Measurements from ENCODE around the gene RAPGEF3. TPM values are rescaled to one million over a fixed set of nuclear protein-coding genes. Genes with fewer than 3 reads are reported as not detected.

Gene RAPGEF3
- total and polyA plus RNA-seq, 4 donors = 8.3 to 40.4 (median 18.9) TPM

GRCh38 chr12:47769234-47770085 lies 10.8 kb upstream of the RAPGEF3 start:
- Histone ChIP-seq H3K9me3 (ENCODE audit: control insufficient read depth in 4 of 4, insufficient read depth in 3 of 4, low read length in 3 of 4) (no peaks in the 10 kb centered on the region), H3K36me3 (ENCODE audit: control insufficient read depth in 4 of 4, insufficient read depth in 4 of 4, low read length in 4 of 4) (no peaks in the 10 kb centered on the region), H3K9ac (ENCODE audit: insufficient read depth in 1 of 2, low read length in 2 of 2) (no peak overlapping the region), H3K4me1 (ENCODE audit: control insufficient read depth in 5 of 5, insufficient read depth in 5 of 5, low read length in 5 of 5) (peaks cover 0 to 7% (median 0%) of the 10 kb centered on the region in 5 donors), H3K27me3 (ENCODE audit: control insufficient read depth in 3 of 3, insufficient read depth in 3 of 3, low read length in 2 of 3) (peaks cover 0 to 6% (median 0%) of the 10 kb centered on the region in 3 donors), H3K4me3 (no peak overlapping the region), H3K27ac (ENCODE audit: low read depth in 1 of 2, low read length in 1 of 2) (peak overlapping the region in 1 of 2 donors; percentile 64)
- TF ChIP-seq CTCF (IDR thresholded peaks at IDR 0.05; ENCODE audit: control extremely low read depth, extremely low read depth) = no peak
- WGBS, 2 donors = 81 to 82% methylated on average over 4 of the region's 4 CpGs
- no peak for DNase-seq
- ATAC-seq (ENCODE audit: insufficient read depth, low FRiP score) = no peak

- no peak overlapping the region for H3K4me3 ChIP-seq
- peaks cover 0 to 6% (median 0%) of the 10 kb centered on the region in 3 donors for H3K27me3 ChIP-seq (ENCODE audit: control insufficient read depth in 3 of 3, insufficient read depth in 3 of 3, low read length in 2 of 3)
- DNase-seq (no peak), ATAC-seq (ENCODE audit: insufficient read depth, low FRiP score) (no peak)
- TF ChIP-seq CTCF (IDR thresholded peaks at IDR 0.05; ENCODE audit: control extremely low read depth, extremely low read depth) = no peak
- WGBS, 2 donors = 73 to 85% methylated on average over 2 of the region's 2 CpGs
- H3K4me1 ChIP-seq (ENCODE audit: control insufficient read depth in 5 of 5, insufficient read depth in 5 of 5, low read length in 5 of 5) = peaks cover 0 to 5% (median 0%) of the 10 kb centered on the region in 5 donors
- H3K9ac ChIP-seq (ENCODE audit: insufficient read depth in 1 of 2, low read length in 2 of 2) = no peak overlapping the region
- H3K27ac ChIP-seq (ENCODE audit: low read depth in 1 of 2, low read length in 1 of 2) = no peak overlapping the region
- no peaks in the 10 kb centered on the region for H3K36me3 ChIP-seq (ENCODE audit: control insufficient read depth in 4 of 4, insufficient read depth in 4 of 4, low read length in 4 of 4)
- no peaks in the 10 kb centered on the region for H3K9me3 ChIP-seq (ENCODE audit: control insufficient read depth in 4 of 4, insufficient read depth in 3 of 4, low read length in 3 of 4)
These were observed 9.7 kb upstream of the RAPGEF3 start for GRCh38 chr12:47768323-47768811.

- Histone ChIP-seq H3K36me3 (ENCODE audit: control insufficient read depth in 4 of 4, insufficient read depth in 4 of 4, low read length in 4 of 4) (no peaks in the 10 kb centered on the region), H3K4me3 (no peak overlapping the region), H3K4me1 (ENCODE audit: control insufficient read depth in 5 of 5, insufficient read depth in 5 of 5, low read length in 5 of 5) (peaks cover 0 to 5% (median 0%) of the 10 kb centered on the region in 5 donors), H3K27me3 (ENCODE audit: control insufficient read depth in 3 of 3, insufficient read depth in 3 of 3, low read length in 2 of 3) (peaks cover 0 to 2% (median 0%) of the 10 kb centered on the region in 3 donors), H3K9ac (ENCODE audit: insufficient read depth in 1 of 2, low read length in 2 of 2) (no peak overlapping the region), H3K27ac (ENCODE audit: low read depth in 1 of 2, low read length in 1 of 2) (no peak overlapping the region), H3K9me3 (ENCODE audit: control insufficient read depth in 4 of 4, insufficient read depth in 3 of 4, low read length in 3 of 4) (no peaks in the 10 kb centered on the region)
- peak; percentile 67 for TF ChIP-seq CTCF (IDR thresholded peaks at IDR 0.05; ENCODE audit: control extremely low read depth, extremely low read depth)
- 54 to 58% methylated on average over 4 of the region's 4 CpGs for WGBS, 2 donors
- ATAC-seq (ENCODE audit: insufficient read depth, low FRiP score) = no peak
- DNase-seq = peak in 2 of 3 donors; percentile 47 to 50
These were observed 8.6 kb upstream of the RAPGEF3 start for GRCh38 chr12:47767216-47767724.

All from lung (tissue), 12 donors.